HepG2 (cell line): ENCODE measurements around the gene SETD2. TPM values are rescaled to one million over a fixed set of nuclear protein-coding genes. Genes with fewer than 3 reads are reported as not detected.
A peak's percentile ranks its signal among the peaks of the same experiment; 100 is the strongest.

Experiments used
- CAMTA2 ChIP-seq: sonication (generic); formaldehyde crosslinking; IDR thresholded peaks from 2 replicates; pipeline ENCODE4 v1.4.0; 2020; ENCODE audit warnings: mild to moderate bottlenecking, missing genetic modification reagents, borderline replicate concordance
- CBX5 ChIP-seq: sonication (generic); formaldehyde crosslinking; IDR thresholded peaks from 2 replicates; pipeline ENCODE4 v1.4.0; 2020; ENCODE audit warnings: missing genetic modification reagents, borderline replicate concordance
- ETV5 ChIP-seq: IDR thresholded peaks from 2 replicates; pipeline ENCODE4 v1.6.1; 2018; ENCODE audit warnings: missing biosample characterization, missing genetic modification reagents, inconsistent platforms, borderline replicate concordance
- MBNL3 ChIP-seq: fragments of 250-450 bp; sonication (Bioruptor Pico); conservative IDR thresholded peaks from 2 replicates; pipeline ENCODE4 v1.8.0; 2022; ENCODE audit warnings: mild to moderate bottlenecking, inconsistent platforms
- MXD4 ChIP-seq: IDR thresholded peaks from 2 replicates; pipeline ENCODE4 v1.6.1; 2016; ENCODE audit warnings: mild to moderate bottlenecking, missing biosample characterization, missing genetic modification reagents
- NFKBIZ ChIP-seq: IDR thresholded peaks from 2 replicates; pipeline ENCODE4 v1.6.1; 2018; ENCODE audit warnings: missing genetic modification reagents, missing compliant biosample characterization
- SIN3B ChIP-seq: fragments of 150-350 bp; IDR thresholded peaks from 2 replicates; pipeline ENCODE4 v1.6.1; 2014; ENCODE audit warnings: low read length
- SUZ12 ChIP-seq: fragments of 150-350 bp; IDR thresholded peaks from 2 replicates; pipeline ENCODE4 v1.6.1; 2014; ENCODE audit warnings: low read depth, low read length
- TFDP1 ChIP-seq: IDR thresholded peaks from 2 replicates; pipeline ENCODE4 v1.6.1; 2016; ENCODE audit warnings: missing compliant biosample characterization, missing genetic modification reagents, borderline replicate concordance
- UBTF ChIP-seq: sonication (generic); formaldehyde crosslinking; IDR thresholded peaks from 2 replicates; pipeline ENCODE4 v1.4.0; 2020; ENCODE audit warnings: mild to moderate bottlenecking, missing genetic modification reagents
- ZBTB25 ChIP-seq: IDR thresholded peaks from 2 replicates; pipeline ENCODE4 v1.6.1; 2018; ENCODE audit warnings: missing genetic modification reagents
- ZMYM4 ChIP-seq: sonication (generic); formaldehyde crosslinking; IDR thresholded peaks from 2 replicates; pipeline ENCODE4 v1.8.1; 2023; ENCODE audit warnings: mild to moderate bottlenecking, missing genetic modification reagents
- ZNF121 ChIP-seq: sonication (generic); formaldehyde crosslinking; IDR thresholded peaks from 2 replicates; pipeline ENCODE4 v1.5.0; 2020; ENCODE audit warnings: mild to moderate bottlenecking, missing genetic modification reagents
- ZNF350 ChIP-seq: sonication (generic); formaldehyde crosslinking; IDR thresholded peaks from 2 replicates; pipeline ENCODE4 v1.4.0; 2020; ENCODE audit warnings: mild to moderate bottlenecking, low read depth, missing genetic modification reagents, borderline replicate concordance
- ZNF510 ChIP-seq: sonication (generic); formaldehyde crosslinking; IDR thresholded peaks from 2 replicates; pipeline ENCODE4 v1.4.0; 2020; ENCODE audit warnings: low read depth, mild to moderate bottlenecking, missing genetic modification reagents
- ZNF546 ChIP-seq: sonication (generic); formaldehyde crosslinking; conservative IDR thresholded peaks from 2 replicates; pipeline ENCODE4 v1.8.1; 2023; ENCODE audit warnings: mild to moderate bottlenecking, missing genetic modification reagents
- ZNF710 ChIP-seq: sonication (generic); formaldehyde crosslinking; IDR thresholded peaks from 2 replicates; pipeline ENCODE4 v1.5.0; 2020; ENCODE audit warnings: mild to moderate bottlenecking, missing genetic modification reagents, borderline replicate concordance
- ZNF781 ChIP-seq: sonication (generic); formaldehyde crosslinking; IDR thresholded peaks from 2 replicates; pipeline ENCODE4 v1.5.1; 2020; ENCODE audit warnings: borderline replicate concordance, mild to moderate bottlenecking, missing genetic modification reagents; ENCODE audit errors: not compliant biosample characterization
- polyA plus RNA-seq, 8 experiments: library from polyadenylated mRNA; depleted of rRNA in 3 of 8; stranded (reverse) in 7 of 8; unstranded in 1 of 8; fragments of >200 nt; fragmentation: Illumina TruSeq in 4 of 8; extraction: Trizol in 4 of 8; gene quantifications; 2 replicates each; pipeline versions ENCODE4 v1.2.1 to v1.2.3, GENCODE V29; 2011 to 2016; ENCODE audit warnings: low read depth in 4 of 8, missing spikeins in 1 of 8, mixed read lengths in 1 of 8; ENCODE audit not compliant: insufficient read depth in 1 of 8
- total RNA-seq, 5 experiments: library from RNA; depleted of rRNA; stranded (reverse); fragments of >200 nt; fragmentation: Illumina TruSeq; extraction: Trizol; gene quantifications; 2 replicates each; pipeline ENCODE4 v1.2.3, GENCODE V29; 2016; ENCODE audit warnings: low read depth in 1 of 5
- TF ChIP-seq, protein P1 (sequence below): sonication (generic); formaldehyde crosslinking; IDR thresholded peaks from 2 replicates; pipeline ENCODE4 v1.4.0; 2020; ENCODE audit warnings: missing genetic modification reagents, mild to moderate bottlenecking, borderline replicate concordance

SETD2 gene
- total and polyA plus RNA-seq, 2 of the 13 experiments (the other 11 are each of a cell fraction or from before 2014, with no cell fraction given) = 14.2 to 24.2 TPM

- TF ChIP-seq MBNL3 (CRISPR knock-in tag) (no peak), ZNF546 (0 out of 2 replicates have a peak, but pooled peaks have one; percentile 53), MXD4 (CRISPR knock-in tag) (peak; percentile 72), ZNF710 (CRISPR knock-in tag) (peak; percentile 29; the same call in 1 of the 2 replicates), ZBTB25 (CRISPR knock-in tag) (no peak), ZMYM4 (CRISPR knock-in tag) (no peak), ZNF121 (CRISPR knock-in tag) (no peak), ZNF350 (peak; percentile 64; the same call in 1 of the 2 replicates), SUZ12 (peak; percentile 24; the same call in 1 of the 2 replicates), ETV5 (CRISPR knock-in tag) (no peak; the same call in 1 of the 2 replicates), TFDP1 (CRISPR knock-in tag) (peak; percentile 44; the same call in 1 of the 2 replicates), CBX5 (CRISPR knock-in tag) (peak; percentile 29; the same call in 1 of the 2 replicates), UBTF (peak; percentile 20; the same call in 1 of the 2 replicates), ZNF510 (CRISPR knock-in tag) (no peak), CAMTA2 (CRISPR knock-in tag) (peak; percentile 32; the same call in 1 of the 2 replicates), SIN3B (peak; percentile 80), NFKBIZ (CRISPR knock-in tag) (no peak), ZNF781 (CRISPR knock-in tag) (peak; percentile 25)
- TF ChIP-seq, protein P1, sequence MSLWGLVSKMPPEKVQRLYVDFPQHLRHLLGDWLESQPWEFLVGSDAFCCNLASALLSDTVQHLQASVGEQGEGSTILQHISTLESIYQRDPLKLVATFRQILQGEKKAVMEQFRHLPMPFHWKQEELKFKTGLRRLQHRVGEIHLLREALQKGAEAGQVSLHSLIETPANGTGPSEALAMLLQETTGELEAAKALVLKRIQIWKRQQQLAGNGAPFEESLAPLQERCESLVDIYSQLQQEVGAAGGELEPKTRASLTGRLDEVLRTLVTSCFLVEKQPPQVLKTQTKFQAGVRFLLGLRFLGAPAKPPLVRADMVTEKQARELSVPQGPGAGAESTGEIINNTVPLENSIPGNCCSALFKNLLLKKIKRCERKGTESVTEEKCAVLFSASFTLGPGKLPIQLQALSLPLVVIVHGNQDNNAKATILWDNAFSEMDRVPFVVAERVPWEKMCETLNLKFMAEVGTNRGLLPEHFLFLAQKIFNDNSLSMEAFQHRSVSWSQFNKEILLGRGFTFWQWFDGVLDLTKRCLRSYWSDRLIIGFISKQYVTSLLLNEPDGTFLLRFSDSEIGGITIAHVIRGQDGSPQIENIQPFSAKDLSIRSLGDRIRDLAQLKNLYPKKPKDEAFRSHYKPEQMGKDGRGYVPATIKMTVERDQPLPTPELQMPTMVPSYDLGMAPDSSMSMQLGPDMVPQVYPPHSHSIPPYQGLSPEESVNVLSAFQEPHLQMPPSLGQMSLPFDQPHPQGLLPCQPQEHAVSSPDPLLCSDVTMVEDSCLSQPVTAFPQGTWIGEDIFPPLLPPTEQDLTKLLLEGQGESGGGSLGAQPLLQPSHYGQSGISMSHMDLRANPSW (CRISPR knock-in tag) = no peak
These were observed 187.4 kb downstream of the SETD2 start, which contains the start of gene CCDC12 (continued) for GRCh38 chr3:46976326-46977190.
